HL-60 (cell line): ENCODE data around the gene DPP6.

Source experiments
- GABPA ChIP-seq: IDR thresholded peaks from 2 replicates; pipeline ENCODE4 v1.6.1; 2012; ENCODE audit warnings: low read depth
- POLR2AphosphoS5 ChIP-seq: IDR thresholded peaks from 2 replicates; pipeline ENCODE4 v1.6.1; 2012; ENCODE audit warnings: low read depth
- SPI1 ChIP-seq: IDR thresholded peaks from 2 replicates; pipeline ENCODE4 v1.6.1; 2012; ENCODE audit warnings: low read depth, mild to moderate bottlenecking, borderline replicate concordance
- TF ChIP-seq, protein P1 (sequence below): IDR thresholded peaks from one replicate; pipeline ENCODE4 v1.5.1; 2011; ENCODE audit warnings: low read length, control low read depth, inconsistent platforms; ENCODE audit not compliant: insufficient read depth
- TF ChIP-seq, protein P2 (sequence below): IDR thresholded peaks from 2 replicates; pipeline ENCODE4 v1.6.1; 2012; ENCODE audit warnings: low read depth; ENCODE audit not compliant: insufficient replicate concordance

DNA sequence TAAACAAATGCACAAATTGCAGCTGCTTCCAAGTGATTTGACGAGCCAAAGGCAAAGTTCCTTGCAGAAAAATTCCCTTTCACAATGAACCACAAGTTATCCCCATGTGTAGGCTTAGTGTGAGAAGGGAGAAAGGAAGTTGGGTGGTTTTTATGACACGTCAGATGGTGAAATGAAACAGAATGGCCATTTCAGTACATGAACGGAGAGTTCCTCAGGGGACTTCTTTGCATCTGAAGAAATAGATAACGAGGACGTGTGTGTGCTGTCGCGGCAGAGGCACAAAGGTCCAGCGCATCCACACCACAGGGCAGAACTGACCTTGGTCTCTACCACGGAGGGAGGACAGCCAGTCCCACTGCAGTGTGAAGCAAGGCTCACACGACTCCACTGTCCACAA, 814.9 kb downstream of the DPP6 start:
- TF ChIP-seq, protein P1, sequence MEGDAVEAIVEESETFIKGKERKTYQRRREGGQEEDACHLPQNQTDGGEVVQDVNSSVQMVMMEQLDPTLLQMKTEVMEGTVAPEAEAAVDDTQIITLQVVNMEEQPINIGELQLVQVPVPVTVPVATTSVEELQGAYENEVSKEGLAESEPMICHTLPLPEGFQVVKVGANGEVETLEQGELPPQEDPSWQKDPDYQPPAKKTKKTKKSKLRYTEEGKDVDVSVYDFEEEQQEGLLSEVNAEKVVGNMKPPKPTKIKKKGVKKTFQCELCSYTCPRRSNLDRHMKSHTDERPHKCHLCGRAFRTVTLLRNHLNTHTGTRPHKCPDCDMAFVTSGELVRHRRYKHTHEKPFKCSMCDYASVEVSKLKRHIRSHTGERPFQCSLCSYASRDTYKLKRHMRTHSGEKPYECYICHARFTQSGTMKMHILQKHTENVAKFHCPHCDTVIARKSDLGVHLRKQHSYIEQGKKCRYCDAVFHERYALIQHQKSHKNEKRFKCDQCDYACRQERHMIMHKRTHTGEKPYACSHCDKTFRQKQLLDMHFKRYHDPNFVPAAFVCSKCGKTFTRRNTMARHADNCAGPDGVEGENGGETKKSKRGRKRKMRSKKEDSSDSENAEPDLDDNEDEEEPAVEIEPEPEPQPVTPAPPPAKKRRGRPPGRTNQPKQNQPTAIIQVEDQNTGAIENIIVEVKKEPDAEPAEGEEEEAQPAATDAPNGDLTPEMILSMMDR: no peak
- no peak for TF ChIP-seq SPI1
- TF ChIP-seq GABPA: no peak
- TF ChIP-seq, protein P2, sequence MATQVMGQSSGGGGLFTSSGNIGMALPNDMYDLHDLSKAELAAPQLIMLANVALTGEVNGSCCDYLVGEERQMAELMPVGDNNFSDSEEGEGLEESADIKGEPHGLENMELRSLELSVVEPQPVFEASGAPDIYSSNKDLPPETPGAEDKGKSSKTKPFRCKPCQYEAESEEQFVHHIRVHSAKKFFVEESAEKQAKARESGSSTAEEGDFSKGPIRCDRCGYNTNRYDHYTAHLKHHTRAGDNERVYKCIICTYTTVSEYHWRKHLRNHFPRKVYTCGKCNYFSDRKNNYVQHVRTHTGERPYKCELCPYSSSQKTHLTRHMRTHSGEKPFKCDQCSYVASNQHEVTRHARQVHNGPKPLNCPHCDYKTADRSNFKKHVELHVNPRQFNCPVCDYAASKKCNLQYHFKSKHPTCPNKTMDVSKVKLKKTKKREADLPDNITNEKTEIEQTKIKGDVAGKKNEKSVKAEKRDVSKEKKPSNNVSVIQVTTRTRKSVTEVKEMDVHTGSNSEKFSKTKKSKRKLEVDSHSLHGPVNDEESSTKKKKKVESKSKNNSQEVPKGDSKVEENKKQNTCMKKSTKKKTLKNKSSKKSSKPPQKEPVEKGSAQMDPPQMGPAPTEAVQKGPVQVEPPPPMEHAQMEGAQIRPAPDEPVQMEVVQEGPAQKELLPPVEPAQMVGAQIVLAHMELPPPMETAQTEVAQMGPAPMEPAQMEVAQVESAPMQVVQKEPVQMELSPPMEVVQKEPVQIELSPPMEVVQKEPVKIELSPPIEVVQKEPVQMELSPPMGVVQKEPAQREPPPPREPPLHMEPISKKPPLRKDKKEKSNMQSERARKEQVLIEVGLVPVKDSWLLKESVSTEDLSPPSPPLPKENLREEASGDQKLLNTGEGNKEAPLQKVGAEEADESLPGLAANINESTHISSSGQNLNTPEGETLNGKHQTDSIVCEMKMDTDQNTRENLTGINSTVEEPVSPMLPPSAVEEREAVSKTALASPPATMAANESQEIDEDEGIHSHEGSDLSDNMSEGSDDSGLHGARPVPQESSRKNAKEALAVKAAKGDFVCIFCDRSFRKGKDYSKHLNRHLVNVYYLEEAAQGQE: no peak
- TF ChIP-seq POLR2AphosphoS5: no peak
